ENCODE measurements around the gene C2CD5.

C2CD5 gene

DNA sequence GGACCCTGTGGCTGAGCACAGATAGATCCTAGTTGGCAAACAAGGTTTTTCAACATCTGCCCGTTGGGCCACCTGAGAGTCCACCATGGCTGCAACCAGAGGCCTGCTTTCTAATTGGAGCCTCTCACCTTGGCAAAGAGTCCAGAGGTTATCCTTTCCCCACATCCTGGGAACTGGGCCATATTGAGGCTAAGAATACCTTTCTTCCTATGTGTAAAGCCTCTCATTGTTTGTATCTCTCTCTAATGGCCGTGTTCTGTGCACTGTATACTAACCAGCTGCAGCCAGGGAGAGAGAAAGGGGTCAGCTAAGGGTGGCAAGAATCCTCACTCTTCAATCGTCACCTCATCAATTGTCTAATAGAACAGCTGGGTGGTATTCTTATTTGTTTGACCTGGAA is 130.8 kb downstream of the C2CD5 start:
- DNase-seq = no peak

DNA sequence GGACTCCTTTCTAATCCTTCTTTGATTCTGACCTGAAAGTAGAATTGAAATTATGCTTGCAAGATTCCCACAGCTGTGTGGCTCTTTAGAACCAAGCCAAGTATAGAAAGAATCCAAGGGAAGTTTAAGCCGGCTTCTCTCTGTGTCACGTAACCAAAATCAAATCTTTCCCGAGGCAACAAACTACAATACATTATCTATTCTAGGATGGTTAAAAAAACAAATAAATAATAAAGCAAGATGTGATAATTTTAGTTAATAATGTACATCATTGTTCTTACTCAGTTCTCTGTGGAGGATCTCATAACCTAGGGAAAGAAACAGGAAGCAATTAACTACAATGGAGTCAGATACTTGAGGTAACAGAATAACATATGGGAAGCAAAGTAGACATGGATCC is 131.8 kb downstream of the C2CD5 start:
- no peak for DNase-seq

DNA sequence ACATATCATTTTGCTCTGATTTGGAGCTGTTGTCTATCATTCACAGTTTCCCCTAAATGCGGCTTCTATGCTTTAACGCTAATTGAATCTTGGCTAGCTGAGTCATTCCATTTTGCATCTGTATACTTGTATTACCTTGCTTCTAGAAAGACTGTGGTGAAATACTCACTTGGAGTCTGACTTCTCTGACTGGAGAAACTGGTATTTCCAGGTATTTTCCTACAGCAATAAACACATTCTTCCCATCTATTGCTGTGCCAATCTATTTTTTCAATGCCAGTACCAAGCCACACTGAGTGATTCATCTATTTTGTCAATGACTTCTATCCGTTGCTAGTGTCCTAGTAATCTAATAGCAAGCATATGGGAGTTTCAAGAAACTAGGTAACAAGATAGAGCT is 133.9 kb downstream of the C2CD5 start:
- DNase-seq = no peak

DNA sequence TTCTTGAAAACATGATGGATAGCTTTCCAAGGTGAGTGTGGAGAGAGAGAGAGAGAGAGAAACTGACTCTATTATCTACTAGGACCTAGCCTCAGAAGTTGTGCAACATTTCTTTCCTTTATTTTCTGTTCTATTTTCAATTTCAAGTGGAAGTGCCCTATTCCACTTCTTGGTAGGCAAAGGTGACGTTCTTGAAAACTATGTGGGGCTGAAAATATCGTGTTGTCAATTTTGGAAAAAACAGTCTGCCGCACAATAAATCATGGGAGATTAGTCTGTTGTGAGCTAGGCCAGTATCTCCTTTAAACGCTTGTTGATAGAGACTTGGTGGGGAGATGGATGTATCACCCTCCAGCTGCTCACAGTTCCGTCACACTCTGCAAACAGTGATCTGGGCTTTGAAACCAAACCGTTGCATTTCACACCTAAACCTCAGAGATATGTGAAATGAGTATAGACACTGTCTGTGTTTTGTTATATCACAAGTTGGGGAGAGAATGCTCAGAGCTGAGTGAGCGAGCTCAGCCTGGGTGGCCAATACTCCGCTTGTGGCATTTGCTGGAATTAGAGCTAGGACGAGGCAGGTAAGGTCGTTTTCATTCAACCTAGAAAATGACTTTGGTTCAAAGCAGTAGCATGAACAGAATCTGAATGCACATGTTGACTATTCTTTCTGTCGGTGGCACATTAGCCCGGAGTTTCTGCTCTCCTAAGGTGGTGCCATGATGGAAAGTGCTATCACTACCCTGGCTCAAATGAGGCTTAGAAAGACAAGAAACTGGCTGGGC is 134.8 kb downstream of the C2CD5 start:
- no peak for DNase-seq

DNA sequence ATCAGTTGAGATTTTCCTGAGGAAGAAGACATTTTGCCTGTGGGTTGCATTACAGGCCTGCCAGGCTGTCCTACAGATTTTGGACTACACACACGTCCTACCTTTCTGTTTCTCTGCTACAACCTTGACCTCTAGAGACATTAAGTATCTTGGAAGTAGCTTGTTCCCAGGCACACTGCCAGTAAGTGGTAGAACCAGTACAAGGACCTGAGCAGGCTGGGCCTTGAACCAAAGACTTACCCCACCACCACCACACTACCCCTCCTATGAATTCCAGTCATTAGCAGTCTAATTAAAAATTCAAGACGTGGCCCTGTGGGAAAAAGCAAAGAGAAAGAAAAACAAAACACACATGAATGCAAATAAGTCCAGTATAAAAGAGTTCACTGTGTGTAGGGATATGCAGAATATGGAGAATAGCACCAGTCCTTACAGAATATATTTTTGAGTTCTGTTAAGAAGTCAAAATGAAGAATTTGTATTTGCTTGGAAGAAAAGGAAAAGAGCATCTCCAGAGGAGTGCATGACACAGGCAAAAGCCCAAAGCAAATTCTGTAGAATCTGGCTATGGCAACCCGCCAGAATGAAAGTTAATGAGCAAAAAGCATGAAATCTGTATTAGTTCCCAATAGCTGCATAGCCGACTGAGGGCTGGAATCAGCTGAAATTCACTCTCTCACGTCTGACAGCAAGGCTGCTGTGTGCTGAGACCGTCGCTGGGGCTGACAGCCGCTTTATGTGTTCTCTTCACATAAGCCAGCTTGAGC is 135.5 kb downstream of the C2CD5 start:
- peak; percentile 1 for DNase-seq

DNA sequence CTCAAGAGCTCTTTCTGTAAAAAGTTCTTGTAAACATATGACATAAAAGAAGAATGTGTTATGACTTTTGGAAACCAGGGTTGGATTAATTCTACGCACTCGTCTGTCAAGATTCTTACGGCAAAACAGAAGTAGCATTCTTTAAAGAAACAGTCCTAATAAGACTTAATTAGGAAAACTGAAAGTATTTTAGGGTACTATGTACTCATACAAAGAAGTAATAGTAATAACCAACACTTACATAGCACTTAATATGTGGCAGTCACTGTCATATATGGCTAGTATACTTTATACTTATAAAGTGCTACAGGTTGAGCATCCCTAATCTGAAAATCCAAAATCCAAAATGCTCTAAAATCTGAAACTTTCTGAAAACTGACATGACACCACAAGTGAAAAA is 136.9 kb downstream of the C2CD5 start:
- no peak for DNase-seq

DNA sequence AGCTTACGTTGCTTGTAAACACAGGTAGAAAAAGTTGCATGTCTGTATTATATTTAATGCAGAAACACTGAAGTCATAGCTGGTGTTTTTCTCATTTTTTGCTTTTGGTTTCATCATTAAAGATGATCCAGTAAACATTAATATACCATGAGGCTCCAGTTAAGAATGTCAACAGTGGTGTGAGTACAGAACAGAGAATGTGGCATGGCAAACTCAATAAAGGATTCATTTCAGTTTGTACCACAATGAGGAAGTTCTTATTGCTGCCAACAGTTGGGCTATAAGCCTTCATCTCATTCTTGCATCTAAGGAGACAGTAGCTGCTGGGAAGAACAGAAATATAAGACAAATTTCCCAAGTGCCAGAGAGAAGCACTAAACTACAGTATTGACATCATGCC is 137.7 kb downstream of the C2CD5 start:
- DNase-seq = no peak

DNA sequence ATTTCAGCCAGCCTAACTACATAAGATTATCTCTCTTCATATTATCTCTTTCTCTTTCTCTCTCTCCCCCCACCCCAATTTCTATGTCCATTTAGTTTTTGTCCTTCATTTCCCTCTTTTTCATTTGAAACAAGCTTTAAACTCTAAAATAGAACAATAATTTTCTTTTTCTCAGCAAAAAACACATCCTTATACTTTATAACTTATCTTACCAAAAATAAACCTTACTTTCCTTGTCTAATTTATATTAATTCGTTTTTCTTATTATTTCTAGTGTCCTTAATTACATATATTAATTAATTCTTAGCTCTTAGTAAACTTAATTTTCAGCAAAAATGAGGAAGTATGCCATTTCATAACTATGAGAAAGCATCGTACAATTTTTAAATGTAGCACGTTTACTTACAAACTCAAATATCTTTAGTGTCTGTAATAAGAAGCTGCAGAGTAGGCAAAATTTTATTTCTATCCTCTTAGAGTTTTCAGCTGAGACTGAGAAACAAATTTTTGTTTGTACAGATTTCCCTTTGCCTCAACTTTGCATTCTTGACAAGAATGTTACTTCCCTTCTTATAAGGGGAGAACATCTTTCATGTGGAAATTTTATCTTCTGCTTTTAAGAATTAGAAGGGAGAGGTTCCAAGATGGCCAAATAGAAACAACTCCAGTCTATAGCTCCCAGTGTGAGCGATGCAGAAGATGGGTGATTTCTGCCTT is 144.7 kb downstream of the C2CD5 start:
- no peak for DNase-seq

Data from fibroblast of skin of scalp (primary cell).